Measurements from ENCODE around the gene MYO1C. TPM values are rescaled to one million over a fixed set of nuclear protein-coding genes. Genes with fewer than 3 reads are reported as not detected.

MYO1C gene
- total RNA-seq, 4 donors from 2014 or later: 89.1 to 276 (median 116) TPM

DNA sequence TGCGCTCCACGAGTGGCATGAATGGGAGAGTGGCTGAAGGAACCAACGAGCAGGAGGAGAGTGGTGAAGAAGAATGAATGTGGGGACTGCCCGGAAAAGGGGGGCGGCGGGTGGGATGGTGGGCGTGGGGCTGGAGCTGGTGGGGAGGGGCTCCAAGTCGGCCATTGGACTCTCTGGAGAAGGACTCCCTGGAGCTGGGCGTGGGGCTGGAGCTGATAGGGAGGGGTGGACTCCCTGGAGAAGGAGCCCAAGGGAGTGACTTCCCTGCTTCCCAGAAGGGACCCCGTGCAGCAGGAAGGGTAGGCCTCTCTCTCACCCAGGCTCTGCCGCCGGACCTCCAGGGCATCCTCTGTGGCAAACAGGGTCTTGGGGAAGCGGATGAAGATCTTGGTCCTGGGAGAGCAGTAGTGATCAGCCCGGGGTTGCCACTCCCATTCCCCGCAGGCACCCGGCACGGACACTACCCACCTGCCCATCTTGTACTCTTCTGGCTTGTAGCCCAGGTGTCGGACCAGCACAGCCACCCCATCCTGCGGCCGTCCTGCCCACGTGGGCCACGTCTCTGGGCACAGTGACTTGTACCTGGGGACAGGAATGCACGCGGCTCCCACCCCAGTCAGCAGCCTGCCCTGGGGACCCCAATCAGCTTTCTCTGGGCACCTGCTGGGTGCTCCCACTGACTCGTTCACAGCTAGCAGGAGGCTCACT is 21.6 kb downstream of the MYO1C start:
- Histone ChIP-seq H3K4me3 (no peak overlapping the region), H3K27me3 (no peaks in the 10 kb centered on the region), H3K27ac (no peak overlapping the region), H3K9me3 (no peaks in the 10 kb centered on the region), H3K4me1 (no peaks in the 10 kb centered on the region), H3K36me3 (no peaks in the 10 kb centered on the region)
- no peak for DNase-seq
- TF ChIP-seq, protein P1, sequence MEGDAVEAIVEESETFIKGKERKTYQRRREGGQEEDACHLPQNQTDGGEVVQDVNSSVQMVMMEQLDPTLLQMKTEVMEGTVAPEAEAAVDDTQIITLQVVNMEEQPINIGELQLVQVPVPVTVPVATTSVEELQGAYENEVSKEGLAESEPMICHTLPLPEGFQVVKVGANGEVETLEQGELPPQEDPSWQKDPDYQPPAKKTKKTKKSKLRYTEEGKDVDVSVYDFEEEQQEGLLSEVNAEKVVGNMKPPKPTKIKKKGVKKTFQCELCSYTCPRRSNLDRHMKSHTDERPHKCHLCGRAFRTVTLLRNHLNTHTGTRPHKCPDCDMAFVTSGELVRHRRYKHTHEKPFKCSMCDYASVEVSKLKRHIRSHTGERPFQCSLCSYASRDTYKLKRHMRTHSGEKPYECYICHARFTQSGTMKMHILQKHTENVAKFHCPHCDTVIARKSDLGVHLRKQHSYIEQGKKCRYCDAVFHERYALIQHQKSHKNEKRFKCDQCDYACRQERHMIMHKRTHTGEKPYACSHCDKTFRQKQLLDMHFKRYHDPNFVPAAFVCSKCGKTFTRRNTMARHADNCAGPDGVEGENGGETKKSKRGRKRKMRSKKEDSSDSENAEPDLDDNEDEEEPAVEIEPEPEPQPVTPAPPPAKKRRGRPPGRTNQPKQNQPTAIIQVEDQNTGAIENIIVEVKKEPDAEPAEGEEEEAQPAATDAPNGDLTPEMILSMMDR (IDR thresholded peaks at IDR 0.05): no peak
- no peak for TF ChIP-seq POLR2A (IDR thresholded peaks at IDR 0.05)
- intact Hi-C loops (cut with DNase I; ENCODE audit: low total_unique reads): no loop called here

DNA sequence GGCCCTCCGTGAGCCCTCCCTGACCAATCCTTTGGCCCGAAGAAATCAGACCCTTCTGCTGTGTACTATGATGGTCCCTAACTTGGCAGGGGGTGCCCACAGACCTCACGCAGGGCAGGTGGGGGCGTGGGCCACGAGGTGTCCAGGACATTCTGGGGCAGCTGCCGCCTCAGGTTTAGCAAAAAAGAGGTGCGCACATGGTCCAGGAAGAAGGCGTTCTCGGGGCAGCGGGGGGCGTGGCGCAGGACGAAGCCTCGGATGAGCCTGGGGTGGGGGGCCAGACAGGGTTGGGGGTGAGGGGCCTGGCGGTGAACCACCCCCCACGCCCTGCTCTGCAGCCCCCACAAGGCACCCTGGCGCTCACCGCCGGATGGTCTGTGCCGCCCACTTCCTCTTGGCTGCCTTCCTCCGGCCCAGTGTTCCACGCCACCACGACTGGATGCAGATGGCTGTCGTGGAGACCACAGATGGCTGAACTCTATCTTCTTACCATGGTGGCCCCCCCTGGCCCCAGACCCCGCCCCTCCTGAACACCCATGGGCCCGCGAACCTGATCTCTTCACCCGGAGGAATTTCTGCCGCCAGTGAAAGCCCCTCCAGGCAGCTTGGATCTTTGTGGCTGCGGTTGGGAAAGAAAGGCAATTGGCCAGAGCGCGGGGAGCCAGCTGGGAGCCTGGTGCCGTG is 22.3 kb downstream of the MYO1C start:
- H3K36me3 ChIP-seq: no peaks in the 10 kb centered on the region

DNA sequence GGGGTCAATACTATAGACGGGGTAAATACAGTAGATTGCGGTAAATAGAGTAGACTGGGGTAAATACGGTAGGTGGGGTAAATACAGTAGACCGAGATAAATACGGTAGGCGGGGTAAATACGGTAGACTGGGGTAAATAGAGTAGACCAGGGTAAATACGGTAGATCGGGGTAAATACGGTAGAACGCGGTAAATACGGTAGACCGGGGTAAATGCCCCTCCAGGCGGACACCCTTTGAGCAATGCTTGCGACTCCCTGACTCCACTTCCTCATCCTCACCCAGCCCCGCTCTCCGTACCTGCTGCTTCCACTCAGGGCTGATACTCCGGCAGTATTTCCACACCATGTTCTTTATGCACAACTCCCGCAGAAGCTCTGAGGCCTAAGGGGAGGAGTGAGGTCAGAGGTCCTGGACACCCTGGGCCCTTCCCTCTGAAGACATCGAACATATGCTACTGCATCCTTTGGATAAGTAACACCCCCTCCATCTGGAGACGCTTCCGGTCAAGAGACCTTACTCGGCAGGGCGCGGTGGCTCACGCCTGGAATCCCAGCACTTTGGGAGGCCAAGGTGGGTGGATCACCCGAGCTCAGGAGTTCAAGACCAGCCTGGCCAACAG is 23.1 kb downstream of the MYO1C start:
- Histone ChIP-seq H3K27ac (no peak overlapping the region), H3K27me3 (no peaks in the 10 kb centered on the region), H3K36me3 (no peaks in the 10 kb centered on the region), H3K4me3 (no peak overlapping the region), H3K4me1 (no peaks in the 10 kb centered on the region), H3K9me3 (no peaks in the 10 kb centered on the region)
- TF ChIP-seq, protein P1 (IDR thresholded peaks at IDR 0.05): no peak
- no peak for TF ChIP-seq POLR2A (IDR thresholded peaks at IDR 0.05)
- DNase-seq: no peak
- intact Hi-C loops (cut with DNase I; ENCODE audit: low total_unique reads): no loop called here

More for the DNA sequence above, 22.3 kb downstream of the MYO1C start:
- H3K4me3 ChIP-seq: no peak overlapping the region
- no peak for TF ChIP-seq POLR2A (IDR thresholded peaks at IDR 0.05)
- TF ChIP-seq, protein P1 (IDR thresholded peaks at IDR 0.05): no peak
- H3K4me1 ChIP-seq: no peaks in the 10 kb centered on the region
- H3K27me3 ChIP-seq: no peaks in the 10 kb centered on the region
- DNase-seq: no peak
- no peaks in the 10 kb centered on the region for H3K9me3 ChIP-seq
- no peak overlapping the region for H3K27ac ChIP-seq
- intact Hi-C loops (cut with DNase I; ENCODE audit: low total_unique reads): no loop called here

DNA sequence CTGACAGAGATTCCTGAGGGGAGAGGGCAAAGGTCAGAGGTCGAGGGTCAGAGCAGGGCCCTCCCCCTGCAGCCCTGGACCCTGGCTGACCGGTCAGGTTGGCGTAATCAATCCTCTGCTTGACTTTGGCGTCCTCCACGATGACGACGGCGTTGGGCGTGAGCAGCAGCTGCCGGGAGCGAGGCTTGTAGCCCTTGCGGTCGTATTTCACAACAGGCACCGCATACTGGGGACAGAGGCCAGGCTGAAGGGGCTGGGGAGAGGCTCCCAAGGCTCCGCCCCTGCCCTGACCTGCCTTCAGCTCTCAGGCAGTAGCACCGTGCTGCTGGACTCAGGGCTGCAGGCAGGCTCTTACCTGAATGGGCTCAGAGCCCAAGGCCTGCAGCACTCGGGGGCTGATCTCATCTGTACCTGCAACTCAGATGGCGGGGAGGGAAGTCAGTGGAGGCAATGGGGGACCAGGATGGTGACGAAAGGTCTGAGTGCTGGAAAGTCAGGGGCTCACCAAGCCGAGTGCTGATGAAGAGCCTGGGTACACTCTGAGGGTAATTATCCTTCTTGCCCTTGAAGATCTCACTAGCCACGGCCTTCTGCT is 24.5 kb downstream of the MYO1C start:
- H3K4me1 ChIP-seq: no peaks in the 10 kb centered on the region
- intact Hi-C loops (cut with DNase I; ENCODE audit: low total_unique reads): no loop called here
- no peaks in the 10 kb centered on the region for H3K27me3 ChIP-seq
- no peak overlapping the region for H3K4me3 ChIP-seq
- H3K9me3 ChIP-seq: no peaks in the 10 kb centered on the region
- no peak overlapping the region for H3K27ac ChIP-seq
- no peaks in the 10 kb centered on the region for H3K36me3 ChIP-seq
- TF ChIP-seq, protein P1 (IDR thresholded peaks at IDR 0.05): no peak
- TF ChIP-seq POLR2A (IDR thresholded peaks at IDR 0.05): no peak
- DNase-seq: peak; percentile 69 to 73
